GM18951 (cell line): ENCODE data around the gene ST8SIA6.

ENCODE experiments used
- POLR2A ChIP-seq: IDR thresholded peaks from 4 replicates; pipeline ENCODE4 v1.6.1; 2011; ENCODE audit warnings: mild to moderate bottlenecking; ENCODE audit not compliant: insufficient read length, insufficient read depth; ENCODE audit errors: extremely low read depth
- in situ Hi-C: fragments of 300-500 bp; cut with MboI; formaldehyde crosslinking; loops from one replicate; pipeline ENCODE4 v1.12.0; 2022; ENCODE audit warnings: low sequenced_read_pairs, mixed read lengths, inconsistent platforms; ENCODE audit not compliant: unreplicated experiment

The ST8SIA6 gene

GRCh38 chr10:17292375-17292774 lies 162.0 kb downstream of the ST8SIA6 start:
- in situ Hi-C loops, result no loop called here
- no peak for TF ChIP-seq POLR2A

GRCh38 chr10:17290226-17290625 lies 164.2 kb downstream of the ST8SIA6 start:
- TF ChIP-seq POLR2A, result no peak
- in situ Hi-C loops, result no loop called here

- TF ChIP-seq POLR2A, result no peak
- in situ Hi-C loops, result no loop called here
These were observed 164.6 kb downstream of the ST8SIA6 start for GRCh38 chr10:17289763-17290162.

GRCh38 chr10:17286562-17287550 lies 167.5 kb downstream of the ST8SIA6 start:
- in situ Hi-C loops, result no loop called here
- no peak for TF ChIP-seq POLR2A

- in situ Hi-C loops, result no loop called here
- TF ChIP-seq POLR2A, result no peak
These were observed 172.1 kb downstream of the ST8SIA6 start for GRCh38 chr10:17282311-17282710.

- in situ Hi-C loops, result no loop called here
- TF ChIP-seq POLR2A, result no peak
These were observed 175.7 kb downstream of the ST8SIA6 start for GRCh38 chr10:17278607-17279240.

- in situ Hi-C loops, result no loop called here
- no peak for TF ChIP-seq POLR2A
These were observed 177.5 kb downstream of the ST8SIA6 start for GRCh38 chr10:17276756-17277424.

GRCh38 chr10:17273403-17273802 lies 181.0 kb downstream of the ST8SIA6 start:
- in situ Hi-C loops, result no loop called here

GRCh38 chr10:17272648-17273047 lies 181.7 kb downstream of the ST8SIA6 start:
- no peak for TF ChIP-seq POLR2A
- in situ Hi-C loops, result no loop called here

More at GRCh38 chr10:17273403-17273802, 181.0 kb downstream of the ST8SIA6 start:
- TF ChIP-seq POLR2A, result no peak
